Measurements from ENCODE around the gene LMX1B. TPM values are rescaled to one million over a fixed set of nuclear protein-coding genes. Genes with fewer than 3 reads are reported as not detected.

LMX1B gene
- total RNA-seq, 1 experiment from 2014 or later: 12.4 TPM

GRCh38 chr9:126704892-126705766, 91.4 kb downstream of the LMX1B start:
- CTCF ChIA-PET: interaction anchor here (0.7 to 16.1 kb wide), 72 partner anchors 9 to 261 kb away, joined by 3 to 734 read pairs (median 10); partner anchors contain the start of genes LMX1B, RALGPS1 and ZBTB43
- POLR2A ChIA-PET: interaction anchor here (1.0 to 3.3 kb wide), 3 partner anchors 73 to 145 kb away, joined by 4 to 15 read pairs (median 4); no protein-coding TSS in a partner anchor
- peak; percentile 43 for ATAC-seq
- Mint-ChIP-seq H3K27ac (no peak overlapping the region), H3K36me3 (no peaks in the 10 kb centered on the region), H3K9me3 (no peaks in the 10 kb centered on the region), H3K4me3 (peak overlapping the region; percentile 49), H3K4me1 (peaks cover 17% of the 10 kb centered on the region), H3K27me3 (ENCODE audit: low read depth) (peaks cover 62% of the 10 kb centered on the region)
- peak; percentile 94 for DNase-seq (ENCODE audit: low spot score)
- TF ChIP-seq GRHL2 (CRISPR knock-in tag; IDR thresholded peaks at IDR 0.05; ENCODE audit: insufficient replicate concordance, severe bottlenecking): no peak
- peak; percentile 81; the same call in 1 of the 2 replicates for TF ChIP-seq FOXP1 (CRISPR knock-in tag; IDR thresholded peaks at IDR 0.05; ENCODE audit: borderline replicate concordance)
- TF ChIP-seq NFYB (CRISPR knock-in tag; conservative IDR thresholded peaks at IDR 0.05; ENCODE audit: low read depth): no peak
- TF ChIP-seq CBFB (CRISPR knock-in tag; IDR thresholded peaks at IDR 0.05; ENCODE audit: low read depth): no peak
- TF ChIP-seq, protein P1, sequence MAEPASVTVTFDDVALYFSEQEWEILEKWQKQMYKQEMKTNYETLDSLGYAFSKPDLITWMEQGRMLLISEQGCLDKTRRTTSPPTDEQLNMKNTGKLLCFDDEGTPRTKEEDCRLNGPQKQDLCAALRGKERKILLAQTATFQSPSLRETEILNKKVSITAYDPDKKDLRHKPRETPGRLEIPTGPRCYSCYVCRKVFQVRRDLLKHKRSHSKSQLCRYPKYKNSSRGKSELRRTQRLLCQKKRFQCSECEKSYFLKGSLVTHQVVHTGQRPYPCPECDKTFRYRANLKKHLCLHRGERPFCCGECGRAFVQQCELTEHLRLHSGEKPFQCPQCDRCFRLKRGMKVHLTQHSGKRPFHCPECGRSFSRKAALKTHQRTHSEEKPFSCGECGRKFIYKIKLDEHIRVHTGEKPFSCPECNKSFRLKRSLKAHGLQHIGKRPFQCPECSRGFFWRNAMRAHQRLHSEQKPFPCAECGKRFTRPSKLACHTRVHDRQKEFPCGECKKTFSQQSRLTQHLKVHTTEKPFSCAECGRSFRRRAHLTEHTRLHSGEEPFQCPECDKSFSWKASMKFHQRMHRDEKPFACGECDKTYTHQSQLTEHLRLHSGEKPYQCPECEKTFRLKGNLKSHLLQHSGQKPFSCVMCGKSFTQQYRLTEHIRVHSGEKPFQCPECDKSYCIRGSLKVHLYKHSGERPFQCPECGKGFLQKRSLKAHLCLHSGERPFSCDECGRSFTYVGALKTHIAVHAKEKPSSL (CRISPR knock-in tag; conservative IDR thresholded peaks at IDR 0.05): no peak
- TF ChIP-seq, protein P2, sequence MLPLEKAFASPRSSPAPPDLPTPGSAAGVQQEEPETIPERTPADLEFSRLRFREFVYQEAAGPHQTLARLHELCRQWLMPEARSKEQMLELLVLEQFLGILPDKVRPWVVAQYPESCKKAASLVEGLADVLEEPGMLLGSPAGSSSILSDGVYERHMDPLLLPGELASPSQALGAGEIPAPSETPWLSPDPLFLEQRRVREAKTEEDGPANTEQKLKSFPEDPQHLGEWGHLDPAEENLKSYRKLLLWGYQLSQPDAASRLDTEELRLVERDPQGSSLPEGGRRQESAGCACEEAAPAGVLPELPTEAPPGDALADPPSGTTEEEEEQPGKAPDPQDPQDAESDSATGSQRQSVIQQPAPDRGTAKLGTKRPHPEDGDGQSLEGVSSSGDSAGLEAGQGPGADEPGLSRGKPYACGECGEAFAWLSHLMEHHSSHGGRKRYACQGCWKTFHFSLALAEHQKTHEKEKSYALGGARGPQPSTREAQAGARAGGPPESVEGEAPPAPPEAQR (CRISPR knock-in tag; IDR thresholded peaks at IDR 0.05): no peak
- TF ChIP-seq ZNF416 (CRISPR knock-in tag; IDR thresholded peaks at IDR 0.05): no peak
- TF ChIP-seq MXD4 (CRISPR knock-in tag; IDR thresholded peaks at IDR 0.05; ENCODE audit: borderline replicate concordance): no peak
- TF ChIP-seq JAZF1 (CRISPR knock-in tag; IDR thresholded peaks at IDR 0.05): no peak
- TF ChIP-seq CREM (CRISPR knock-in tag; IDR thresholded peaks at IDR 0.05): no peak; the same call in 1 of the 2 replicates
- peak; percentile 94 for TF ChIP-seq USF1 (CRISPR knock-in tag; IDR thresholded peaks at IDR 0.05)
- TF ChIP-seq, protein P3, sequence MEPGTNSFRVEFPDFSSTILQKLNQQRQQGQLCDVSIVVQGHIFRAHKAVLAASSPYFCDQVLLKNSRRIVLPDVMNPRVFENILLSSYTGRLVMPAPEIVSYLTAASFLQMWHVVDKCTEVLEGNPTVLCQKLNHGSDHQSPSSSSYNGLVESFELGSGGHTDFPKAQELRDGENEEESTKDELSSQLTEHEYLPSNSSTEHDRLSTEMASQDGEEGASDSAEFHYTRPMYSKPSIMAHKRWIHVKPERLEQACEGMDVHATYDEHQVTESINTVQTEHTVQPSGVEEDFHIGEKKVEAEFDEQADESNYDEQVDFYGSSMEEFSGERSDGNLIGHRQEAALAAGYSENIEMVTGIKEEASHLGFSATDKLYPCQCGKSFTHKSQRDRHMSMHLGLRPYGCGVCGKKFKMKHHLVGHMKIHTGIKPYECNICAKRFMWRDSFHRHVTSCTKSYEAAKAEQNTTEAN (CRISPR knock-in tag; IDR thresholded peaks at IDR 0.05): no peak
- peak; percentile 78 for TF ChIP-seq CTCF (IDR thresholded peaks at IDR 0.05)
- TF ChIP-seq ATF2 (CRISPR knock-in tag; IDR thresholded peaks at IDR 0.05; ENCODE audit: borderline replicate concordance, low read depth): no peak
- TF ChIP-seq ARID4B (CRISPR knock-in tag; IDR thresholded peaks at IDR 0.05; ENCODE audit: borderline replicate concordance): no peak; the same call in 1 of the 2 replicates
- no peak for TF ChIP-seq RORB (CRISPR knock-in tag; IDR thresholded peaks at IDR 0.05)
- TF ChIP-seq TEAD4 (CRISPR knock-in tag; IDR thresholded peaks at IDR 0.05): no peak
- peak; percentile 78; the same call in 1 of the 2 replicates for TF ChIP-seq NFE2L1 (CRISPR knock-in tag; IDR thresholded peaks at IDR 0.05)
- no peak for TF ChIP-seq ELF4 (CRISPR knock-in tag; IDR thresholded peaks at IDR 0.05; ENCODE audit: low read depth)
- no peak for TF ChIP-seq NFATC4 (CRISPR knock-in tag; IDR thresholded peaks at IDR 0.05)
- TF ChIP-seq KAT7 (CRISPR knock-in tag; IDR thresholded peaks at IDR 0.05; ENCODE audit: borderline replicate concordance): peak; percentile 82; the same call in 1 of the 2 replicates
- peak; percentile 83; the same call in 1 of the 2 replicates for TF ChIP-seq ESRRA (CRISPR knock-in tag; IDR thresholded peaks at IDR 0.05; ENCODE audit: borderline replicate concordance)
- no peak for TF ChIP-seq ATF1 (CRISPR knock-in tag; IDR thresholded peaks at IDR 0.05)

All from WTC11 (cell line).